Activated CD4-positive, alpha-beta T cell treated with anti-CD3 and anti-CD28 coated beads for 4 hours (primary cell): ENCODE data around the gene GALE.
A peak's percentile ranks its signal among the peaks of the same experiment; 100 is the strongest.
"Not testable (repeated sequence)": the region's sequence is repeated elsewhere in the genome, so short reads cannot be mapped to it uniquely, and the experiment has no call there.

ENCODE experiments used
- DNase-seq, 2 donors: peaks; one replicate each; pipeline ENCODE4 v3.0.0-alpha.2; 2020

GALE gene

GRCh38 chr1:23800400-23801337 is at the start of gene GALE:
TSS of gene GALE (minus strand) at chr1:23800754. CDS start at chr1:23799007, 1,747 bp downstream.
- DNase-seq, result peak; percentile 97 to 98

- DNase-seq, result no peak
Measured at GRCh38 chr1:23848673-23849616, 48.4 kb upstream of the GALE start.

GRCh38 chr1:23847482-23848095 is 47.0 kb upstream of the GALE start:
- not testable (repeated sequence) for DNase-seq

- DNase-seq, result no peak
Measured at GRCh38 chr1:23845163-23845562, 44.6 kb upstream of the GALE start.

GRCh38 chr1:23843644-23844043 is 43.1 kb upstream of the GALE start:
- no peak for DNase-seq

GRCh38 chr1:23838401-23838866 is 37.9 kb upstream of the GALE start:
- DNase-seq, result peak; percentile 70 to 72

- DNase-seq, result no peak
Measured at GRCh38 chr1:23837908-23838307, 37.4 kb upstream of the GALE start.

GRCh38 chr1:23836037-23836436 is 35.5 kb upstream of the GALE start:
- no peak for DNase-seq

- DNase-seq, result not testable (repeated sequence)
Measured at GRCh38 chr1:23834156-23834555, 33.6 kb upstream of the GALE start.

- no peak for DNase-seq
Measured at GRCh38 chr1:23827717-23828116, 27.2 kb upstream of the GALE start.

- not testable (repeated sequence) for DNase-seq
Measured at GRCh38 chr1:23826590-23826989, 26.0 kb upstream of the GALE start.

- DNase-seq, result no peak
Measured at GRCh38 chr1:23825762-23826522, 25.4 kb upstream of the GALE start.

- DNase-seq, result peak; percentile 85 to 88
Measured at GRCh38 chr1:23825076-23825761, 24.7 kb upstream of the GALE start, which contains the start of gene HMGCL. TSS of gene HMGCL (minus strand) at chr1:23825429. CDS start at chr1:23825415, 14 bp downstream.

GRCh38 chr1:23824711-23825075 is 24.1 kb upstream of the GALE start:
- DNase-seq, result no peak

GRCh38 chr1:23823767-23824166 is 23.2 kb upstream of the GALE start:
- DNase-seq, result no peak

GRCh38 chr1:23817633-23818032 is 17.1 kb upstream of the GALE start:
- DNase-seq, result no peak

GRCh38 chr1:23816906-23817305 is 16.4 kb upstream of the GALE start:
- DNase-seq, result no peak

GRCh38 chr1:23816361-23816760 is 15.8 kb upstream of the GALE start:
- DNase-seq, result no peak

GRCh38 chr1:23814016-23814415 is 13.5 kb upstream of the GALE start:
- DNase-seq, result no peak

GRCh38 chr1:23810818-23811540 is 10.4 kb upstream of the GALE start:
- peak in 1 of 2 donors; percentile 49 for DNase-seq

GRCh38 chr1:23809751-23810171 is 9.2 kb upstream of the GALE start:
- DNase-seq, result peak; percentile 73 to 80
